ENCODE data around the gene PI4KB.

PI4KB gene

DNA sequence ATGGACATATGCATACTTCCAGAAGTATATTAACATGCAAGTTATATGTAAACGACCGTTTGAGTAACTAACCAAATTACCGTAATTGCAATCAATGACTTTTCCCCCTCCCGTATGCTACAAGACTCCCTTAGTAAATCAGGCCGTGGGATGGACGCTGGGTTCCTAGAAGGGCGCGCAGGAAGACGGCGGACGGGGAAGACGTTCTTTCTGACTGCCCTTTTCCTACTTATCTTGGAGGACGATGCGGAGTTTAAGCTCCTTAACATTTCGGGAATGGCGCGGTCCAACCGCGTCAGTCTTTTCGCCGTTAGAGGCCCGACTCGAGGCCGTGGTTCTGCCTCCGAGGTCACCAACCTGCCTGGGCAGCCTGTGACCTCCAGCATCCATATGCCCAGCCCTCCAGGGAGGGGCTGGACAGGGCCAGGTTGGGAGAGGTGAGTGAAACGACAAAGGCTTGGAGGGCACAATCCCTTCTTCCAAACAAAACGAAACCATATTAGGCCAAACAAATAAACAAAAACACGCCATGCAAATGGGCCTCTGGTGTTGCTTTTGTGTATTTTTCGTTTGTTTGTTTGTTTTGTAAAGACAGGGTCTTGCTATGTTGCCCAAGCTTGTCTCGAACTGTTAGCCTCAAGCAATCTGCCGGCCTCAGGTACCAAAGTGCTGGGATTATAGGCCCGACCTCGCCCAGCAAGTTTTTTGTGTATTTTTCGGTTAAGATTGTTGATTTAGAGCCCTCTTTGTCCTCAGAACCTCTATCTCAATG is 873 bp upstream of the PI4KB start:
- Mint-ChIP-seq H3K9me3 (no peaks in the 10 kb centered on the region), H3K36me3 (ENCODE audit: low read depth) (peaks cover 26% of the 10 kb centered on the region), H3K27me3 (ENCODE audit: low read depth) (no peaks in the 10 kb centered on the region), H3K27ac (peak overlapping the region; percentile 99), H3K4me3 (peak overlapping the region; percentile 98), H3K4me1 (ENCODE audit: low read depth) (peaks cover 25% of the 10 kb centered on the region)

DNA sequence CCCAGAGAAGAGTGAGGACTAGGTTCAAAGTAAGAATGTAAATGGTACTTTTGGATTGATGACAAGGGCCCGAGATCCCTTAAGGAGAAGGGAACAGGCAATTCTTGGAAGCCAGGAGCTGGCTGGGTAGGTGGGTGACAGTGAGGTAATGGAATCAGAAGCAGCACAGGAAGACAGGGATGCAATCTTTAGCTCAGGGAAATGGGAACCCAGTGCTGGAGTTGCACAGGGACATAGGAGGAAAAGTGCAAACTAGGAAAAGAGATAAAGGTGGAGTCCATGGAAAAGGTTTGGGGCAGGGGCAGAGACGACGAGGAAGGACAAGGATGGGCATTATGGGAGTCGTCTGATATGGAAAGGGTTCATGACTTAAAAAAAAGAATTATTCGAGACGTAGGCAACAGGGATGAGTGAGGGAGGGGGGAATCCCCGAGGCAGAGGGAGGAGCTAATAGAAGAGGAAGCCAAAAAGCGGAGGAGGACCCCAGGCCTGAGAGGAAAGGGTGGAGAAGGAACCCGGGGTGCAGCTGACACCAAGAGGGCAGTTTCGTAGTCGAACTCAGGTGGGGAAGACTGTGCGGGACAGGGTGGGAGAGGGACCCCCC is 495 bp downstream of the PI4KB start:
- H3K4me1 Mint-ChIP-seq (ENCODE audit: low read depth): peaks cover 28% of the 10 kb centered on the region
- peak overlapping the region; percentile 98 for H3K4me3 Mint-ChIP-seq
- peak overlapping the region; percentile 95 for H3K27ac Mint-ChIP-seq
- H3K9me3 Mint-ChIP-seq: no peaks in the 10 kb centered on the region
- H3K27me3 Mint-ChIP-seq (ENCODE audit: low read depth): no peaks in the 10 kb centered on the region
- H3K36me3 Mint-ChIP-seq (ENCODE audit: low read depth): peaks cover 34% of the 10 kb centered on the region

DNA sequence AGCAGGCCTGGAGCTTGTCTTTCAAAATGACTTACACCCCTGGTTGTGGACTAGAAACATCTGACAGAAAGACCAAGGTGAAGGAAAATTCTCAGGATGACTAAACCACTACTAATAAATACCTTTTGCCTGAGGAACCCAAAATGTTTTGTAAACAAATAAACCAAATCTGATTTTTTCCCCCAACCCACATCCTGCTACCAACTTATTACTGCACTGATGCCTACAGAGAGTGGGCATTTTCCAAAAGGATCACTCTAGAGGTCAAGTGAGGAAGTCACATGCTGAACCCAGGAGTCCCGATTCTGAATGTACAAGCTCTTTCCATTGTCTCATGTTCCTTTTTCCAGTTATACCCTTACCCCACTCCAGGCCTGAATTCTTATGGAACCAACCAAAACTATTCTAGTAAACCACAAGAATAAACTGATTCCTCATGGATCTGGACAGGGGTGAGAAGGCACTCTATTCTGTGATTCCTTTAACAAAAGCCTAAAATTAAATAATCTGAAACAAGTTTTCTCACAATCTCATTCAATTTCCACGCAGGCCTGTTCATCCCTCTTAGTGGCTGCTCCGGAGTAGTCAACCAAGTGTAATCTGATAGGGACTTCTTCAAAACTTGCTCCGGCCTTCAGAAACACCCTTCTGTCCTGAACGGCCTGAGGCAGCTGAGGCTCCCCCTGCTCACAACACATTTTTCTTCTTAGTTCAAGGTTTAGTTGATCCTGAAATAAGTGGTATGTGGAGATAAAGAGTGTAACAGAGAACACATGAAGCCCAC is 1.4 kb downstream of the PI4KB start:
- peak overlapping the region; percentile 95 for H3K27ac Mint-ChIP-seq
- no peaks in the 10 kb centered on the region for H3K9me3 Mint-ChIP-seq
- peaks cover 34% of the 10 kb centered on the region for H3K36me3 Mint-ChIP-seq (ENCODE audit: low read depth)
- H3K4me1 Mint-ChIP-seq (ENCODE audit: low read depth): peaks cover 29% of the 10 kb centered on the region
- no peaks in the 10 kb centered on the region for H3K27me3 Mint-ChIP-seq (ENCODE audit: low read depth)
- peak overlapping the region; percentile 98 for H3K4me3 Mint-ChIP-seq

DNA sequence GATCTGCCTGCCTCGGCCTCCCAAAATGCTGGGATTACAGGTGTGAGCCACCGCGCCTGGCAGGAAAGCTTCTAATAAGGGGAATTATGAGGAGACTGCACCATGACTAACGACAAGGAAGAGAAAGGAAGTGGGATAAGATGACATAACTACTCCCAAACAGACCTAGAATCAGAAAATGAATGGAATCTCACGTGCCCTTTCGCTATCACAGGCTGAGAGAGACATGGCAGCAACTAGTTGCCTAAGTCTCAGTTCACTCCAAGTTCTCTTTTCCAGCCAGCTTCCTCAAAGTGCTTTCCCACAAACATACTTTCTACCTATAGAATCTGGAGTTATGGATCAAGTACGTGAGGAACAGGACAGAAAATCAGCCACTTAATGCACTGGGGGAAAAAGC is 2.0 kb downstream of the PI4KB start:
- Mint-ChIP-seq H3K27ac (no peak overlapping the region), H3K36me3 (ENCODE audit: low read depth) (peaks cover 37% of the 10 kb centered on the region), H3K4me1 (ENCODE audit: low read depth) (peaks cover 33% of the 10 kb centered on the region), H3K4me3 (peak overlapping the region; percentile 98), H3K9me3 (no peaks in the 10 kb centered on the region), H3K27me3 (ENCODE audit: low read depth) (no peaks in the 10 kb centered on the region)

DNA sequence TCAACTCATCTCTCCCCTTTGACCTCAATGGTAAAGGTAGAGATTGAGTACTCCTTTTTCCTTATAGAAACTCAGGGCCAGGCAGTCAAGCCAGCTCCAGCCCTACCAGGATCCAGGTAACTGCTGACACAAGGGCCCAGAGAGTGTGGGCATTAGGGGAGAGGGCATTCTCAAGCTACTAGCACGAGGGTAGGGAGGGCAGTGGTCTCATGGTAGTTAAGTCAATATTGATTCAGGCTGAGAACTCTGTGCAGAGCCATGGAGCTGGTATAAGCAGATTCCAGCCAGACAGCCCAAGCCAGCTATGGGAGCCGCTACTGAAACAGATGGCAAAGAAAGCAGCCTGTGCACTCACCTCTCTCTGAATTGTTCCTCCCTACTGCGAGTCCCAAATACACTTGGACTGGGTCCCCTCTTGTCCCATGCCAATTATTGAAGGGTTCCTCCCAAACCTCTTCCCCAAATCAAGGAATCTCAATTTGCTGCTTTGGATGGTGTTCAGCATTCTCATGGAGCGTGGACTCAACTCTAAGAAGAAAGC is 2.8 kb downstream of the PI4KB start:
- peaks cover 33% of the 10 kb centered on the region for H3K4me1 Mint-ChIP-seq (ENCODE audit: low read depth)
- H3K27ac Mint-ChIP-seq: no peak overlapping the region
- H3K36me3 Mint-ChIP-seq (ENCODE audit: low read depth): peaks cover 37% of the 10 kb centered on the region
- H3K27me3 Mint-ChIP-seq (ENCODE audit: low read depth): no peaks in the 10 kb centered on the region
- no peaks in the 10 kb centered on the region for H3K9me3 Mint-ChIP-seq
- H3K4me3 Mint-ChIP-seq: no peak overlapping the region

GRCh38 chr1:151318975-151319374 is 8.2 kb downstream of the PI4KB start:
- Mint-ChIP-seq H3K4me1 (ENCODE audit: low read depth) (peaks cover 12% of the 10 kb centered on the region), H3K27ac (no peak overlapping the region), H3K4me3 (no peak overlapping the region), H3K27me3 (ENCODE audit: low read depth) (no peaks in the 10 kb centered on the region), H3K36me3 (ENCODE audit: low read depth) (peaks cover 38% of the 10 kb centered on the region), H3K9me3 (no peaks in the 10 kb centered on the region)

- Mint-ChIP-seq H3K36me3 (ENCODE audit: low read depth) (peaks cover 47% of the 10 kb centered on the region), H3K9me3 (no peaks in the 10 kb centered on the region), H3K27ac (no peak overlapping the region), H3K27me3 (ENCODE audit: low read depth) (no peaks in the 10 kb centered on the region), H3K4me1 (ENCODE audit: low read depth) (peaks cover 31% of the 10 kb centered on the region), H3K4me3 (no peak overlapping the region)
Measured at GRCh38 chr1:151315565-151316235, 11.5 kb downstream of the PI4KB start.

GRCh38 chr1:151314137-151314875 is 12.9 kb downstream of the PI4KB start:
- no peak overlapping the region for H3K27ac Mint-ChIP-seq

GRCh38 chr1:151313501-151313900 is 13.7 kb downstream of the PI4KB start:
- Mint-ChIP-seq H3K36me3 (ENCODE audit: low read depth) (peaks cover 52% of the 10 kb centered on the region), H3K4me3 (no peak overlapping the region), H3K9me3 (no peaks in the 10 kb centered on the region), H3K27me3 (ENCODE audit: low read depth) (no peaks in the 10 kb centered on the region), H3K27ac (no peak overlapping the region), H3K4me1 (ENCODE audit: low read depth) (peaks cover 29% of the 10 kb centered on the region)

More at GRCh38 chr1:151314137-151314875, 12.9 kb downstream of the PI4KB start:
- Mint-ChIP-seq H3K4me1 (ENCODE audit: low read depth) (peaks cover 29% of the 10 kb centered on the region), H3K4me3 (no peak overlapping the region), H3K9me3 (no peaks in the 10 kb centered on the region), H3K27me3 (ENCODE audit: low read depth) (no peaks in the 10 kb centered on the region), H3K36me3 (ENCODE audit: low read depth) (peaks cover 48% of the 10 kb centered on the region)

DNA sequence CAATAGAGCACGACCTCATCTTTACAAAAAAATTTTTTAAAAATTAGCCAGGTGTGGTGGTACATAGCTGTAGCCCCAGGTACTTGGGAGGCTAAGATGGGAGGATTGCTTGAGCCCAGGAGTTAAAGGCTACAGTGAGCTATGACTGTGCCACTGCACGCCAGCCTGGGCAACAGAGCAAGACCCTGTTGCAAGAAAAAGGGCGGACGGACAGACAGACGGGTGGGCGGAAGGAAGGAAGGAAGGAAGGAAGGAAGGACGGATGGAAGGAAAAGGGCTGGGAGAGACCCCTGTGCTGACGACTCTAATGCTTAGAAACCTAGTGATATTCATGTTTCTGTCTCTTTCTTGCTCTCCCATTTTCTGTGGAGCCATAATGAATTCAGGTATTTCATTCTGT is 14.4 kb downstream of the PI4KB start:
- Mint-ChIP-seq H3K4me1 (ENCODE audit: low read depth) (peaks cover 29% of the 10 kb centered on the region), H3K9me3 (no peaks in the 10 kb centered on the region), H3K27me3 (ENCODE audit: low read depth) (no peaks in the 10 kb centered on the region), H3K36me3 (ENCODE audit: low read depth) (peaks cover 59% of the 10 kb centered on the region), H3K27ac (peak overlapping the region; percentile 67), H3K4me3 (peak overlapping the region; percentile 30)

GRCh38 chr1:151312411-151312810 is 14.8 kb downstream of the PI4KB start:
- Mint-ChIP-seq H3K4me1 (ENCODE audit: low read depth) (peaks cover 29% of the 10 kb centered on the region), H3K9me3 (no peaks in the 10 kb centered on the region), H3K27ac (peak overlapping the region; percentile 85), H3K27me3 (ENCODE audit: low read depth) (no peaks in the 10 kb centered on the region), H3K36me3 (ENCODE audit: low read depth) (peaks cover 60% of the 10 kb centered on the region), H3K4me3 (no peak overlapping the region)

- H3K9me3 Mint-ChIP-seq: no peaks in the 10 kb centered on the region
- H3K4me1 Mint-ChIP-seq (ENCODE audit: low read depth): peaks cover 29% of the 10 kb centered on the region
- peak overlapping the region; percentile 85 for H3K27ac Mint-ChIP-seq
- no peak overlapping the region for H3K4me3 Mint-ChIP-seq
- H3K27me3 Mint-ChIP-seq (ENCODE audit: low read depth): no peaks in the 10 kb centered on the region
- H3K36me3 Mint-ChIP-seq (ENCODE audit: low read depth): peaks cover 62% of the 10 kb centered on the region
Measured at GRCh38 chr1:151311589-151312331, 15.5 kb downstream of the PI4KB start.

DNA sequence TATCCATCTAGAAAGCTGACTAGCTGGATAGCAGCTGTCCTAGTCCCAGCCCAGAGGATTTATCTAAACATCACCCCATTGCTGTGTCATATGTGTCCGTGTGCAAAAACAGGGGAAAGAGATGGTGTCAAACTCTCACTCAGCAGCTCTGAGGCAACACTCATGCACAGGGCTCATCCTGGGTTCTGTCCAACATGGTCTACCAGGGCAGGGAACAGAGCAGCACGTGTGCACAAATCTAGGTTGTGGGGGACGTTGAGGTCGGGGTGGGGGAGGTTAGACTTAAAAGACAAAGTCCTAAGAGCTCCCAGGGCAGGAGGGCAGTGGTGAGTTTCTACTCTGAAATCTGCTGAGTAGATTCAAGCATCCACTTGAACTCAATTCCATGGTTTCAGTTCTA is 16.2 kb downstream of the PI4KB start:
- Mint-ChIP-seq H3K9me3 (no peaks in the 10 kb centered on the region), H3K36me3 (ENCODE audit: low read depth) (peaks cover 61% of the 10 kb centered on the region), H3K4me1 (ENCODE audit: low read depth) (peaks cover 29% of the 10 kb centered on the region), H3K27me3 (ENCODE audit: low read depth) (no peaks in the 10 kb centered on the region), H3K4me3 (no peak overlapping the region), H3K27ac (peak overlapping the region; percentile 85)
